OCI-LY7 (cell line): ENCODE results near the gene CELF2. TPM values are rescaled to one million over a fixed set of nuclear protein-coding genes. Genes with fewer than 3 reads are reported as not detected.

Experiments
- BruUV-seq: library from RNA; stranded (reverse); fragments of 400-500 nt; replicated peaks from 2 replicates; lab custom pipeline; 2021; lab: Mats Ljungman, UMichigan
- CTCF ChIA-PET: fragments of 300-600 bp; sonication (Branson Sonifier 250); formaldehyde crosslinking; loops from one replicate; lab custom pipeline; 2022; ENCODE audit warnings: antibody characterized with exemption; ENCODE audit not compliant: unreplicated experiment; lab: Charles Lee
- POLR2A ChIA-PET: fragments of 300-600 bp; sonication (Branson Sonifier 250); formaldehyde crosslinking; loops from one replicate; lab custom pipeline; 2022; ENCODE audit warnings: antibody characterized with exemption; lab: Charles Lee
- DNase-seq: peaks from one replicate; pipeline ENCODE4 v3.0.0-alpha.2; 2015; ENCODE audit warnings: low spot score
- H2AFZ ChIP-seq: fragments of 200-600 bp; sonication (generic), shearing (Covaris generic); 2 replicates; pipeline ENCODE4 v1.6.1; 2014; ENCODE audit warnings: mild to moderate bottlenecking, antibody characterized with exemption, low read length, moderate library complexity
- H3K27ac ChIP-seq: fragments of 200-600 bp; sonication (generic); 2 replicates; pipeline ENCODE4 v1.5.1; 2014; ENCODE audit warnings: mixed run types, low read depth, mild to moderate bottlenecking, moderate library complexity, low read length, inconsistent platforms; ENCODE audit not compliant: poor library complexity, severe bottlenecking
- H3K36me3 ChIP-seq: fragments of 200-600 bp; sonication (generic); 2 replicates; pipeline ENCODE4 v1.6.1; 2014; ENCODE audit warnings: mild to moderate bottlenecking, antibody characterized with exemption, low read length, moderate library complexity, mixed read lengths; ENCODE audit not compliant: insufficient read depth
- H3K4me1 ChIP-seq: fragments of 200-600 bp; sonication (generic); 2 replicates; pipeline ENCODE4 v1.5.1; 2014; ENCODE audit warnings: mild to moderate bottlenecking, low read length; ENCODE audit not compliant: insufficient read depth, poor library complexity, severe bottlenecking
- H3K4me2 ChIP-seq: fragments of 200-600 bp; sonication (generic); 2 replicates; pipeline ENCODE4 v1.6.1; 2014; ENCODE audit warnings: mild to moderate bottlenecking, low read length
- H3K4me3 ChIP-seq: fragments of 200-600 bp; sonication (generic); 2 replicates; pipeline ENCODE4 v1.5.1; 2014; ENCODE audit warnings: mild to moderate bottlenecking, low read depth, low read length; ENCODE audit not compliant: poor library complexity, severe bottlenecking
- H3K79me2 ChIP-seq: fragments of 200-600 bp; sonication (generic); 2 replicates; pipeline ENCODE4 v1.6.1; 2016; ENCODE audit warnings: low read depth, mild to moderate bottlenecking, low read length, moderate library complexity, mixed read lengths; ENCODE audit not compliant: insufficient read depth
- H3K9me2 ChIP-seq: fragments of 200-600 bp; sonication (generic); 2 replicates; pipeline ENCODE4 v1.6.1; 2016; ENCODE audit warnings: mild to moderate bottlenecking, low read length, mixed read lengths; ENCODE audit not compliant: insufficient read depth
- H3K9me3 ChIP-seq: fragments of 200-600 bp; sonication (generic); 2 replicates; pipeline ENCODE4 v1.6.1; 2014; ENCODE audit warnings: mild to moderate bottlenecking, mixed run types, low read length, mixed read lengths
- H4K20me1 ChIP-seq: fragments of 200-600 bp; sonication (generic); 2 replicates; pipeline ENCODE4 v1.6.1; 2014; ENCODE audit warnings: mild to moderate bottlenecking, antibody characterized with exemption, low read length, moderate library complexity, mixed read lengths; ENCODE audit not compliant: insufficient read depth
- CTCF ChIP-seq: fragments of 200-600 bp; sonication (generic); conservative IDR thresholded peaks from 2 replicates; pipeline ENCODE4 v1.5.1; 2014; ENCODE audit warnings: mild to moderate bottlenecking, antibody characterized with exemption, low read length, moderate library complexity, mixed read lengths
- EZH2phosphoT487 ChIP-seq: fragments of 200-600 bp; sonication (generic); IDR thresholded peaks from 2 replicates; pipeline ENCODE4 v1.6.1; 2018; ENCODE audit warnings: low read depth, borderline replicate concordance, mild to moderate bottlenecking, mixed run types, antibody characterized with exemption, low read length, moderate library complexity, mixed read lengths
- intact Hi-C: fragments of 100-400 bp; cut with micrococcal nuclease; formaldehyde crosslinking; loops from one replicate; pipeline ENCODE4 v1.10.0; 2022; ENCODE audit not compliant: unreplicated experiment
- total RNA-seq, 2 experiments: library from RNA; depleted of rRNA in 1 of 2; stranded (reverse); fragments of >200 nt in 1 of 2; shearing (Covaris generic) in 1 of 2; gene quantifications; 2 replicates each; pipeline ENCODE4 v1.2.3, GENCODE V29; 2014 to 2022

CELF2 gene
- total RNA-seq, 2 experiments from 2014 or later, result 5.4 to 19.1 TPM

GRCh38 chr10:11276449-11276990, 258.8 kb downstream of the CELF2 start:
- H3K9me2 ChIP-seq, result no peaks in the 10 kb centered on the region
- CTCF ChIA-PET, result interaction anchor here (1.0 kb wide), 1 partner anchor 12 kb away, joined by 3 read pairs; no protein-coding TSS in a partner anchor
- no peak overlapping the region for H3K4me3 ChIP-seq
- no peak overlapping the region for H2AFZ ChIP-seq
- no peaks in the 10 kb centered on the region for H3K79me2 ChIP-seq
- no peaks in the 10 kb centered on the region for H3K9me3 ChIP-seq
- H3K27ac ChIP-seq, result no peak overlapping the region
- TF ChIP-seq CTCF, result no peak
- no peak for TF ChIP-seq EZH2phosphoT487
- no peak for DNase-seq
- no peak overlapping the region for H3K4me2 ChIP-seq
- H3K4me1 ChIP-seq, result no peaks in the 10 kb centered on the region
- intact Hi-C loops, result loop anchor here (10.0 kb wide), 1 partner anchor 282 kb away; no protein-coding TSS in a partner anchor
- POLR2A ChIA-PET, result no interaction called here
- BruUV-seq, result no TSS peak
- no peaks in the 10 kb centered on the region for H4K20me1 ChIP-seq
- no peaks in the 10 kb centered on the region for H3K36me3 ChIP-seq

DNA sequence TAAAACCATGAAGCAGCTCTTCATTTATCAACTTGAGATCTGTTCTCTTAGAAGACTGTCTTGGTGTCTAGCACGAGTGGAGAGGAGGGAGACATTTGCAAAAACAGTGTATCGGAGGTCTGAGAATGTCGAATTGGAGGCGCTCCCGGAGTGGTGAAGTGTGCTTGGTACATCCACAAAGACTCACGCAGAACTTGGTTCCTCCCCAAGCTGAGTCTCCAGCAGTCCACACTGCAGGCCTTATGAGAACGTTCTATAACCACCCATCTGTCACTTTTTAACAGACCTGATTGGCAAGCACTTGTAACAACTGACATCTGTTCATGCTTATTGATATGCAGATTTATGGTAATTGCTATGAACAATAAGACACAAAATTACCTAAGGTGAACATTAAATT, 261.6 kb downstream of the CELF2 start:
- no peak overlapping the region for H2AFZ ChIP-seq
- CTCF ChIA-PET, result no interaction called here
- POLR2A ChIA-PET, result interaction anchor here (0.6 kb wide), 1 partner anchor 51 kb away, joined by 8 read pairs; no protein-coding TSS in a partner anchor

More for the DNA sequence above, 261.6 kb downstream of the CELF2 start:
- intact Hi-C loops, result loop anchor here (10.0 kb wide), 1 partner anchor 285 kb away; no protein-coding TSS in a partner anchor
- no peak for DNase-seq
- H4K20me1 ChIP-seq, result no peaks in the 10 kb centered on the region
- H3K79me2 ChIP-seq, result no peaks in the 10 kb centered on the region
- no peak overlapping the region for H3K27ac ChIP-seq
- H3K9me2 ChIP-seq, result no peaks in the 10 kb centered on the region
- no peaks in the 10 kb centered on the region for H3K9me3 ChIP-seq
- BruUV-seq, result no TSS peak
- no peak overlapping the region for H3K4me2 ChIP-seq
- no peak for TF ChIP-seq CTCF
- TF ChIP-seq EZH2phosphoT487, result no peak
- no peaks in the 10 kb centered on the region for H3K36me3 ChIP-seq
- H3K4me1 ChIP-seq, result no peaks in the 10 kb centered on the region
- H3K4me3 ChIP-seq, result no peak overlapping the region
